Measurements from ENCODE around the gene GALNT16.

GALNT16 gene

DNA sequence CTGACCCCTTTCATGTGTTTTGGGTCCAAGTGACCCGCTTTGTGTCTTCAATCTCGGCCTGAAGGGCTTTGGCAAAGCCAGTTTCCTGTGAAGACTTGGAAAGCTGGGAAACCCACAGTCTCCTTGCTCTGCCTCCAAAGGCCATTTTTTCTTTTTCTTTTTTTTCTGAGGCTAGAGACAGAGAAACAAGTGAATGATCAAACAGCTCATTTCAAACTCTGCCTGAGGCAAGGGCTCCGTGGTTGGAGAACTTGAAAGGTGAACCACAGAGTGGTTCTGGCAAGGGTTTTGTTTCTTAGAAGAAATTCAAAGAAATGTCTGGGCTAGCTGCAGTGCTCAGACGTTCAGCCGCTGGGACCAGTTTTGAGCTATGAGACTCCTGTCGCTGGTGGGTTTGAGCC, 75.4 kb downstream of the GALNT16 start:
- no peak for DNase-seq (ENCODE audit: low read depth, low spot score)

DNA sequence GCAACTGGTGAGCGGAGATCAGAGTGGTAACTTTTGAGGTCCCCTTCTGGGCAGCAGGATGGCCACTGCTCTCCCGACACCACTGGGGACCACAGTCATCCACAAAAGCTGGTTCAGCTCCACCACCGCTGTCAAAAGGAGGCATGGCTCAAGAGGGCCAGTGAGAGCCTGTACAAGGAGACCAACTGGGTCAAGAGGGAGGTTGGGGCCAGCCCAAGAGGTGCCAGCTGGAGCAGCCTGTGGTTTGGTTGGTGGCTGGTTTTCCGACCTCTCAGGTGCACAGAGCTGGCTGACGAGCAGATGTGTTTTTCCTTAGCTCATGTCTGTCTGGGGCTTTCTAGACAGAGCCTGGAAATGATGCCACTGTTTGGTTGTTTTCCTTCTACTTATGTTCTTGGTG, 78.0 kb downstream of the GALNT16 start:
- no peak for DNase-seq (ENCODE audit: low read depth, low spot score)

DNA sequence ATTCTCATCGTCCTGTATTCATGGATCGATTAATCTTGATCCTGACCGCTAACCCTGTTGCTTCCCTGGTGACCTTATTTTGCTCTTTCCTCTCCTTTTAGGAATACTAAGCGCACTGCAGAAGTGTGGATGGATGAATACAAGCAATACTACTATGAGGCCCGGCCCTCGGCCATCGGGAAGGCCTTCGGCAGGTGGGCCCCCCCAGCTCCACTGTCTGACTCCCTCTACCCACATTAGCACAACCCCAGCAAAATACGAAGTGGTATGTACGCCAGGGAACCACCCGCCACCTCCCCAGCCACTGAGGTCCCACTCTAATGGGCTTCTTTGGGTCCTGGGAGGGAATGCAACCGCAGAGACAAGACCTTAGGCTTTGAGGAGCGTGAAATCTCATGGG, 79.5 kb downstream of the GALNT16 start:
- no peak for DNase-seq (ENCODE audit: low read depth, low spot score)

DNA sequence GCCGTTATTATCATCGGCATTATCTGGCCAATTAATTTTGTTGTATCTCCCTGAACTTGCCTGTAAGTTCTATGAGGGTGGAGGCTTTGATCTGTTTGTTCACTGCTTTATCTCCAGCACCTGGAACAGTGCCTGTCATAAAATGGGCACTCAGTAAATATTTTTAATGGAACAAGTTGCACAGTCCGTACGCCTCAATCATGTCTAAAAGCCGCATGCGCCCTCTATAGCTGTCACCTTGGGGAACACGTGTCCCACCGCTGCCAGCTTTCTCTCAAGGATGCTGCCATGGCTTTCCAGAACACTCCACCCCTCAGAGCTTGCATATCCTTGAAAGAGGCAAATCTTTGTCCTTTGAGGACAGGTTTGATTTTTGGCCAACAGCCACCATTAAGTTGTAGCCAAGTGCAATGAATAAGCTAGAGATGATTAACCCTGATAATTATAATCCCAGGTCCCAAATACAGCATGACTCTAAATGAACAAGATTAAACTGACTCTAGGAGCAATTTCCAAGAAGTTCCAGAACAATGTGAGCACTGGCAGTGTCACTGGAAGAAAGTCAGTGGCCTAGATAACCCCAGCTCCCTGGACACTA, 83.1 kb downstream of the GALNT16 start:
- DNase-seq (ENCODE audit: low read depth, low spot score): no peak

DNA sequence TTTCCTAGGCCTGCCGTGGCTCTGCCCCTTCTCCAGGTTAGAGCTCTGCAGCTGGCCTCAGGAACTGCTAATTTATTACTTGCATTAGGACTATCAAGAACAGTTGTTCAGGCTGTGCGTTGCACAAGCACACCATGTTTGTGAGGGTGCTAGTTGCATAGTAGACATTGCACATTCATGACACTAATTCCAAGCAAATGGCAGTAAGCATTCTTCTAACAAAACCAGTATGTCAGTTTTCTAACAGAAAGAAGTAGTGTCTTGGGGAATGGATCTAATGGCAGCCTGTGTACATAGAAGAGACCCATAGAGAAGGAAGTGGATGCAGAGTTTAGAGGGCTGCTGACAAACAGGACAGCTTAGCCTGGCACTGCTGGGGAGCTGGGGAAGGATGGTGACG, 84.2 kb downstream of the GALNT16 start:
- no peak for DNase-seq (ENCODE audit: low read depth, low spot score)

DNA sequence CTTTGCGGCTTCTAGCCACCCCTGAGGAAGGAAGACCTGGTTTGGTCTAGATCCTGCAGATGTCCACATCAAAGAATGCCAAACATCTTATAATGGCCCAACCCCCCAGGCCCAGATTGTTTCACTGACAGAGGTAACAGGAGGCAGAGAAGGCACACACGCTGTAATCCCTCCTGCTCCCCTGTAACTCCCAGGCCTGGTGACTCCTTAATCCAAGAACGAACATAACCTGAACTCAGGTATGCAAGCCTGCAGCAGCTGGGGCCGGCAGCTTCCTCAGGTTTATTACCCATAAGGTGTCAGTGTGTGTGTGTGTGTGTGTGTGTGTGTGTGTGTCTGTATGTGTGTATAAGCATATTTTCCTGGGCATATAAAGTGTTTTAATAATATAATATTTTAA, 85.4 kb downstream of the GALNT16 start:
- no peak for DNase-seq (ENCODE audit: low read depth, low spot score)

DNA sequence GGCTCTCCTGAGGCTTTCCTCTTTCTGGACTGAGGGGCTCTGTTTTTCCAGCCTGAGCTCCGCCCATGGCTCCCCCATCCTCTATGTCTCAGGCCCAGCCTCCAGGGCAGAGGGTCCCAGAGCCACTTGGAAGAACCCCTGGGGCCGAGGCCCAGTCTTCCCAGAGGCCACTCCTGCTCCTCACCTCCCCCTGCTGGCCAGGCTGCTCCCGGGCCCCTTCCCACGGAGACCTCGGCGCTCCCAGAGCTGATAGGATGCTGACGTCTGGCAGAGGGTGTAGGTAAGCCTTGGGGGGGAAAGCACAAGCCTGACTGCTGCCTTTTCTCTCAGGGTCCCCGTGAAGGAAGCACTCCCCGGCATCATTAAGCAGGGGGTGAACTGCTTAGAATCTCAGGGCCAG, 86.8 kb downstream of the GALNT16 start:
- no peak for DNase-seq (ENCODE audit: low read depth, low spot score)

DNA sequence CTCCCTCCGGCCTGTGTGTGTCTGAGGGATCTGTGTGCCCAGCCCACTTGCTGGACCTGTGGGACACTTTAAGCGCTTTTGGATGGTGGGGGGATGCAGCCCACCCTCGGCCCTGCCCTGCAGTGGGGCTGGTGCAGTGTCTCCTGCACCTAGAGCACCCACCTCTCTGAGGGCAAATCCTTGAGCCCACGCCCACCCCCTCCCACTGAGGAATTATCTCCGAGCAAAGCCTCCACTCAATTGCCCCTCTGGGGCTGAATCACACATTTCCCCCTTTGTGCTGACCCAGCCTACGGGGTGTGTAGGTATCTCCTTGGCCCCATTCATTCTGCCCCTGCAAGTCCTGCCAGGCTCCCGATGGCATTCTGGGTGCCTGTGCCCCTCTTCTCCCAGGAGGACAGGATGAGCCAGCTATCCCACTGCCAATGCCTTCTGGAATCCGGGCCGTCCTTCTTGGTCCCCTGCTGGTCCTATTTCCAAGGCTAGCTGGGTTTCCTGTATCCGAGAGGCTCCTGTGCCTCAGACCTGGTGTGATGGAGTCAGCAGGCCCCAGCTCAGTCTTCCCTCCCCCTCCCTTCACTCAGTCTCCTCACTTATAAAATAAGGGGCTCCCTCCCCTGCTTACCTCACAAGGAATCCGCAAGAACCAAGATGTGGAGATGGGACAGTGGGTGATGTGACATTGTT, 89.3 kb downstream of the GALNT16 start:
- no peak for DNase-seq (ENCODE audit: low read depth, low spot score)

DNA sequence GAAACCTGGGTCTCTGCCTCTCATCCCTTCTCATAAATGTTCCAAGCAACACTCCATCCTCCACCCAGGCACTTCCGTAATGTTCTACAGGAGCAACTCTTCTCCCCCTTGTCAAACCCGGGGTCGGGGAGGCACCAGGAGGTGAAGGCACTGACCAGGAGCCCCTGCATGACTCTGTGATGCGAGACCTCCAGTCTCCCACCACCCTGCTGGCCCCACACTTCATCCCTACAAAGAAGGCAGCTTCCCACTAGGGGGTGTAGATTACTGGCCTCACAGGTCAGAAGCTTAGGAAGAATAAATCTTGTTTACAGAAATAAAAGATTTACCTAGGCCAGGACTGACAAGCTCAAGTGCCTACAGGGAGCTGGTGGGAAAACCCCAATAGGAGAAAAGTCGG, 90.9 kb downstream of the GALNT16 start:
- no peak for DNase-seq (ENCODE audit: low read depth, low spot score)

DNA sequence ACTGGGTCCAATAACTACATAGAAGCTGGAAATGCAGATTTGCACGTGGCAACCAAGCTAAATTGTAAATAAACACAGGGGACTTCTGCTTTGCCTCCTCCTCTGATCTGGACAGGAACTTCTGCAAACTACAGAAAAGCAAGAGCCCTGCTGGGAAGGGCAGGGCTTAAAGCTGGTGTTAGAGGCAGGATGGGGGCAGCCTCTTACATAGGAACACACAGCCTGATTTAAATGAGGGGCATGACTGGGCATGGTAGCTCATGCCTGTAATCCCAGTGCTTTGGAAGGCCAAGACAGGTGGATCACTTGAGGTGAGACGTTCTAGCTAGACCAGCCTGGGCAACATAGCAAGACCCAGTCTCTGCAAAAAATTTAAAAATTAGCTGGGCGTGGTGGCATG, 91.4 kb downstream of the GALNT16 start:
- no peak for DNase-seq (ENCODE audit: low read depth, low spot score)

DNA sequence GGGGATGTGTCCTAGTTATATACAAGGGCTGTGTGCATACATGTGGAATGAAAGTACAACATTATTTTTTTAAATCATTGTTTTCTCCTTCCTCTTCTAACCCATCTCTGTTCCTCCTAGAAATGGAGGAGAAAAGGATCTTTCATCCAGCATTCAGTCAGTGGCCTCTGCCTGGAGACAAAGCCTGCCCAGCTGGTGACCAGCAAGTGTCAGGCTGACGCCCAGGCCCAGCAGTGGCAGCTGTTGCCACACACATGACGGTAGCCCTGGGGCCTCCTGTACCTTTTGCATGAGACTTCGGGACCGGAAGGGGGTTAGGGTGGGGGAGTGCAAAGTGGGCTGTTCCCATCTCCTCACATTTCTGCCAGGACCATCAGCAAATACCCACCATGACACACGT, 92.0 kb downstream of the GALNT16 start:
- no peak for DNase-seq (ENCODE audit: low read depth, low spot score)

DNA sequence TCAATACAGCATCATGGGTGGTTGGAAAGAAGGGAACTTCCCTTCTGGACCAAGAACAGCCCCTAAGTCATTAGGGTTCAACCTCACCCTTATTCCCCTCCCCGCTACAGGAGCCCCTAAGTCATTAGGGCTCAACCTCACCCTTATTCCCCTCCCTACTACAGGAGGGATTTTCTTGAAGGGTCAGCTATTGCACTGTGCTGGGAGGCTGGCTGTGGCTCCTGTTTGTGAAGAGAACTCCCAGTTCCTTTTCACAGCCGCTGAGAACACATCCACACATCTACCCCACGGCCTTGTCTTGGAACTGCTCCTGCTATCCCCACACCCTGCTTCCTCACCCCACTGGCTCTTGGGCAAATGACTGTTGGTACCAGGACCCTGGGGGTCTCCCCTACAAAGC, 93.2 kb downstream of the GALNT16 start:
- DNase-seq (ENCODE audit: low read depth, low spot score): no peak

DNA sequence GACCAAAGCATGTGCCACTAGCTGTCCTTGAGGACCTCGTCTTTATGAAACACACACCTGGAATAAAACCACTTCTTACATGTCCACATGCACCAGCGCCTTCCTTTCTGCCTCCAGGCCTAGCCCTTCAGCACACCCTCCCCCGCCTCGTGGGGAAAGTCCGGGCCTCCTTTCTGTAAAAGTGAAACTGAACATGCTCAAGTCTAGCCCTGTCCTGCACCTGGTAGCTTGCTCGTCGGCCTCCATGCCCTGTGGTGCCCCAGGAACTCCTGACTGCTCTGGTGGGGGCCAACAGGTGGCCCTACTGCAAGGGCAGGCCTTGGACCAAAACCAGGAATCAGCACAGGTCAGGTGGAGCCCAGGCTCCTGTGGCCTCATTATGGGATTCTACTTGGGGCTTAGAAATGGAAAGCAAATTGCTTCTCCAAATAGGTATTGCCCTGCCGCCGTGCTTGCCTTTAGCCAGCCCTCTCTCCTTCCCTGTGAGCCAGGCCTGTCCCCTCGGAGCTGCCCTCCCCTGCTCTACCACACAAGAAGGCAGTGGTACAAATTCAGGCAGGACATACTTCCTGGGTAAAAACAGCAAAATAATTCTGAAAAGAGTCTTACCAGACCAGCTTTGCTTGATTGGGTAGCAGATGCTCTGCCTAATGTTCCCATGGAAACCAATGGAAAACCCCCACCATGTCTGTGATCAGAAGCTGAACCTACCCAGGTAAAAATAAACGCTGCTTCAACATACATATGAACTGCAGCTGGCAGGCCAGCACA, 94.6 kb downstream of the GALNT16 start:
- no peak for DNase-seq (ENCODE audit: low read depth, low spot score)

DNA sequence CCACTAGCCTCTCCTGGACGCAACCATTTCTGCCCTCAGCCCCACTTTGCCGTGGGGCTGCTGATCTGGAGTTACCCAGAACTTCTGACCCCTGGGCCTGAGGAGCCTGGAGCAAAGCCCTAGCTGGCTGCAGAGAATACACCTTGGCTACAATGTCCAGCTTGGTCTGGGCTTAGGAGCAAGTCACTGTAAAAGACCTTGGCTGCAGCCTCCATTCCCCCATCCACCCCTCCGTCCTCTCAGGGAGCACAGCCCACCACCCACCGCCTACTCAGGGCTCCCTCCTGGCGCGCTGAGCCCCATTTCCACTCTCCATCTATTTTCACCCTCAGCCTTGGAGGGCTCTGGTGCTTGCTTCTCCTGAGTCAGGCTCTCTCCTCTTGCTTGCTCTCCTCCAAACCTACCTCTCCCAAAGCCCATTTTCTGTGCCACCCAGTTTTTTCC, 95.2 kb downstream of the GALNT16 start:
- DNase-seq (ENCODE audit: low read depth, low spot score): no peak

DNA sequence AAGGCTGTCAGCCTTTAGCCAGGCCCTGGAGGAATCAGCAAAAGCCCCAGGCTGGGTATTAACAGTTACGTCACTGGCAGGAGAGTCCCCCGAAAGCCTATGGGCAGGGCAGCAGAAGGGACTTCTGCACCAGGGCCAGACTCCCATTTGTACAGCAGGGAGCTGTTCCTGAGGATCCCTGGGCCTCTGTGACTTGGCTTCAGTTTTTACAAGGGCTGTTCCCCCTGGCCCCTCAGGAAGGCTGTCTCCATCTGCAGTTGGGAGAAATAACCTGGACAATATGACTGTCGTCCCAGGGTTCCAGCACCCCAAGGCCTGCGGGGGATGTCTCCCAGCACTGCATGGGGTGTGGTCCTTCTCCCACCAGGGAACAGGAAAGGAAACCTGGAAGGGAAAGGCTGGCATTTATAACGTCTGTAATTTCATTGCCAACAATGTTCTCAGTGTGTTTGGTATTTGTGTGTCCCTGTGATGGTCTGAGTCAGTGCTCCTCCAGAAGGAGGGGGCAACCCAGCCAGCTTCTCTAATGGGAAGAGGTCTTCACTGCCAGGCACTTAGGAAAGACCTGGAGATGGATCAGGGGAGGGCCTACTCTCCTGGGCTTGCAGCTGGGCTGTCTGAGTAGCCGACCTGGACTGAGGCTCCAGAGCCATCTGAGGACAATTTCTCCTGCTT, 95.8 kb downstream of the GALNT16 start:
- DNase-seq (ENCODE audit: low read depth, low spot score): no peak

DNA sequence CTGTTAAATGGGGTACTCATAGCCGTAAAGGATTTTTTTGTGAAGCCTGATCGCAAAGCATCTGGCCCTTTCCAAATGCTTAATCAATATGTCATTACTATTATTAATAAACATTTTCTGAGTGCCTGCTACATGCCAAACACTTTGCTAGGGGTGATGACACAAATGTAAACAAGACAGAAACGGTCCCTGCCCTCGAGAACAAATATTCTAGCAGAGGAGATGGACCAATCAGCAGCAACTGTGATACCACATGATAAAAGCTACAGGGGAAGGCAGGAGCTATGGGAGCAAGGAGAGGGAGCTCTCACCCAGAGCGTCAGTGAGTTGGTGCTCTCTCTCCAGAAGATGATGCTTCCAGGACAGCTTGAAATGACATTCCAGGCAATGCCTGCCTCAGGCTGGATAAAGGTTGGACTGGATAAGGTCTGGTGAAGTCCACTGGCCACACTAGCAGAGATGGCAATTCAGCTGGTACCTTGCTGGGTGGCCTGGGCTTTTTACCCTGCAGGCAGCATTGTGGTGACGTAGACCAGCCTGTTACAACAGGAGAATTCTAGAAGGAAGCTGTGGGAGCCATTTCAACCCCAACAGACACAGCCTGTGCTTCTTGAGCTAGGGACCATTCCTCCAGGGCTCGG, 97.1 kb downstream of the GALNT16 start:
- DNase-seq (ENCODE audit: low read depth, low spot score): no peak

DNA sequence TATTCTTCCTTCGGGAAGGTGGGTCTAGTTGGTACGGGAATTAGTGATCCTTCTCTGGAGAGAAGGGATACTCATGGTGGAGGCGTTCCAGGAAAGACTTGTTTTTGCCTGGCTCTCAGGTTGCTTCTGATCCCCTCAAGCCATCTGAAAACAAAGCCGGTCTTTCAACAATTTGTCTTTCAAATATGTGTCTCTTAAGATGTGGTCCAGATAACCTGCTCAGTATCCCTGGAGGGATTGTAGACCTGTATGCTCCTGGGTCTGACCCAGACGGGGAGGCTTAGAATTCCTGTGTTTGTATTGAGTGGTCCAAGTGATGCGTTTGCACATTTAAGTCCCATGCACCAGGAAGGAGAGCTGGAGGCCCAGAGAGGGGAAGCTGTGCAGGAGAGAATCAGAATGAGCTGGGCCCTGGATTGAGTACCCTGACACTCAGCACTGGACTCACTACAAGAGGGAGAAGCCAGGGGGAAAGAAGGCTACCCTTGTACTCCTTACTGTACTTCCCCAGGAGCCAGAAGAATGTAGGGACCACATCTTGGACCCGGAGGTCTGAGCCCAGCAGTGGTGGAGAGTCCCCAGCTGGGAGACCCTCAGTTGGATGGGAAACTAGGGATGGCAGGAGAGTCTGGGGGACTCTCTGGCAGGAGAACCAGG, 97.7 kb downstream of the GALNT16 start:
- no peak for DNase-seq (ENCODE audit: low read depth, low spot score)

DNA sequence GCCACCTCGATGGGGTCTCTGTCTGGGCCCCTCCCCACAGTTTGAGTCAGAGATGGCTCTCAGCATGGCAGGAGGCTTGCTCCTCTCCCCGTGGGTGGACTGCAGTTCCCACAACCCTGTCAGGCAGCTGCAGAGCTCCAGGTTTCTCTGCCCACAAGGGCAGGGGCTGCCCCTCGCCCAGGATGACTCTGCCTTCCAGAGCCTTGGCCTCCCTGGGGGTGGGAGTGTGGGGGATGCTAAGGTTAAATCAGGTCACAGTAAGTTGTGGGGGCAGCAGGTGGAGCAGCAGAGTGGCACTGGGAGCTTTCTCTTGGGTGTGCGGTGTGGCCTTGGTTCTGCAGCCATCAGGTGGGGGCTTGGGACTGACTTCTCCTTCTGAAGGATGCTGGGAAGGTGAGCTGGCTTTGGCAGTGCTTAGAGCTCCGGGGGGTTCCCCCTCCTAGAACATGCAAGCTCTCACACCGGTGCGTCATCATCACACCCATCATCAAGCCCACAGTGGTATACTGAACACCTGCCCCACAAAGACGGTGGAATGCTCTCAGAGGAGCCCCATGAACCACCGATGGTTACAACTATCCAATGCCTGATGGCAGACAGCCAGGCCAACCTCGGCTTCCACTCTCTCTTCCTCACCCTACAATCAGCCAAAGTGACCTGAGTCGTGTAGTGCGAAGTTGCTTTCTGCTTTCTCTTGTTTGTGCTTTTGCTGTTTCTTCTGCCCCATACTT, 98.4 kb downstream of the GALNT16 start:
- no peak for DNase-seq (ENCODE audit: low read depth, low spot score)

DNA sequence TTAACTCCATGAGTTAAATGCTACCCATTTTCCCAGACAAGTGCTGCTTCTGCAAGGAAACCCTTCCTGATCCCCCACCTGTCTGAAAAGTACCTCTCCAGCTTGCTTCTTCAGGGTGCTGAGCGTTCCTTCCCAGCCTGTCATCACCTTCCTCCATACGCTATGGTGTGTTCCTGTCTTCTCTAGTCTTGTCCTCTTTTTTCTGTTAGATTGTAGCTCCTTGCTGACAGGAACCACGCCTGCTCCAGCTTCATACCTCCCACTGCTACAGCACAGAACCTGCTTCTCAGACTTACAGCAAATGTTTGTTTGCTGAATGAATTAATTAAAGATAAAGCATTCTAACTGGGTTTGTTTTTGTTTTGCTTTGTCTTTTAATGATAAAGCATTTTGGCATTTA, 99.0 kb downstream of the GALNT16 start:
- no peak for DNase-seq (ENCODE audit: low read depth, low spot score)

DNA sequence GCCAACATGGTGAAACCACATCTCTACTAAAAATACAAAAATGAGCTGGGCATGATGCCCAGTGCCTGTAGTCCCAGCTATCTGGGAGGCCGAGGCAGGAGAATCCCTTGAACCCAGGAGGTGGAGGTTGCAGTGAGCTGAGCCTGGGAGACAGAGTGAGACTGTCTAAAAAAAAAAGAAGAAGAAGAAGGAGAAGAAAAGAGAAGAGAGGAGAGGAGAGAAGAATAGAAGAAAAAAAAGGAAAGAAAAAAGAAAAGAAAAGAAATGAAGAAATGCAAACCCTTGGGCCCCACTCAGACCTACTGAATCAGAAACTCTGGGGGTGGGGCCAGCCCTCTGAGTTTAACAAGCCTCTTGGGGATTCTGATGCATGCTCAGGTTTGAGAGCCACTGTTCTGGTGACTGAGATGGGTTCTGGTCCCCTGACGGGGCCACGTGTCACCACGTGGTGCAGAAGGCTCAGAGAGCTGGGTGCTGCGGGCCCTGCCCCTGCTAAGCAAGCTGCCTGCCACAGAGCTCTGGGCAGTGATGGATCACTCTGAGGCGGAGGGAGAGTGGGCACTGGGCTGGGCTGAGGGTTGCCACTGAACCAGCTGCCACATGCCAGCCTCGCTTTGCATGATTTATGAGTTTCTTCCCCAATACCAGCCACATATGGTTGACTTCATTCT, 100.6 kb downstream of the GALNT16 start:
- DNase-seq (ENCODE audit: low read depth, low spot score): no peak

All from smooth muscle cell of the brain vasculature (primary cell).